Measurements from ENCODE around the gene SHANK2. TPM values are rescaled to one million over a fixed set of nuclear protein-coding genes. Genes with fewer than 3 reads are reported as not detected.

The SHANK2 gene
- total and polyA plus RNA-seq, 2 experiments from 2014 or later = 0.83 TPM; not detected in 1

GRCh38 chr11:71240061-71240690 is 12.2 kb downstream of the SHANK2 start:
- no peaks in the 10 kb centered on the region for H3K27me3 ChIP-seq
- no peak overlapping the region for H3K27ac ChIP-seq
- DNase-seq (ENCODE audit: low read depth in 1 of 2, low spot score in 1 of 2) = no peak
- no peaks in the 10 kb centered on the region for H3K36me3 ChIP-seq
- no peaks in the 10 kb centered on the region for H3K4me1 ChIP-seq (ENCODE audit: low read depth)
- no peak for TF ChIP-seq CTCF (IDR thresholded peaks at IDR 0.05; ENCODE audit: low read depth, low read length)
- no peaks in the 10 kb centered on the region for H3K9me3 ChIP-seq (ENCODE audit: low read depth)
- no peak overlapping the region for H3K4me3 ChIP-seq

- H3K4me1 ChIP-seq (ENCODE audit: low read depth) = no peaks in the 10 kb centered on the region
- DNase-seq (ENCODE audit: low read depth in 1 of 2, low spot score in 1 of 2) = no peak
Observed at GRCh38 chr11:71239581-71239980, 12.8 kb downstream of the SHANK2 start.

GRCh38 chr11:71238941-71239340 is 13.4 kb downstream of the SHANK2 start:
- H3K27ac ChIP-seq = no peak overlapping the region
- no peaks in the 10 kb centered on the region for H3K36me3 ChIP-seq
- H3K9me3 ChIP-seq (ENCODE audit: low read depth) = no peaks in the 10 kb centered on the region
- H3K27me3 ChIP-seq = no peaks in the 10 kb centered on the region
- no peaks in the 10 kb centered on the region for H3K4me1 ChIP-seq (ENCODE audit: low read depth)
- no peak overlapping the region for H3K4me3 ChIP-seq
- no peak for TF ChIP-seq CTCF (IDR thresholded peaks at IDR 0.05; ENCODE audit: low read depth, low read length)
- no peak for DNase-seq (ENCODE audit: low read depth in 1 of 2, low spot score in 1 of 2)

More at GRCh38 chr11:71239581-71239980, 12.8 kb downstream of the SHANK2 start:
- H3K27ac ChIP-seq = no peak overlapping the region
- H3K36me3 ChIP-seq = no peaks in the 10 kb centered on the region
- no peak overlapping the region for H3K4me3 ChIP-seq
- H3K27me3 ChIP-seq = no peaks in the 10 kb centered on the region
- no peak for TF ChIP-seq CTCF (IDR thresholded peaks at IDR 0.05; ENCODE audit: low read depth, low read length)
- no peaks in the 10 kb centered on the region for H3K9me3 ChIP-seq (ENCODE audit: low read depth)

GRCh38 chr11:71238285-71238875 is 14.0 kb downstream of the SHANK2 start:
- no peak for TF ChIP-seq CTCF (IDR thresholded peaks at IDR 0.05; ENCODE audit: low read depth, low read length)
- Histone ChIP-seq H3K36me3 (no peaks in the 10 kb centered on the region), H3K4me3 (no peak overlapping the region), H3K27me3 (no peaks in the 10 kb centered on the region), H3K27ac (no peak overlapping the region), H3K4me1 (ENCODE audit: low read depth) (no peaks in the 10 kb centered on the region), H3K9me3 (ENCODE audit: low read depth) (no peaks in the 10 kb centered on the region)
- DNase-seq (ENCODE audit: low read depth in 1 of 2, low spot score in 1 of 2) = no peak

GRCh38 chr11:71237853-71238252 is 14.5 kb downstream of the SHANK2 start:
- Histone ChIP-seq H3K36me3 (no peaks in the 10 kb centered on the region), H3K9me3 (ENCODE audit: low read depth) (no peaks in the 10 kb centered on the region), H3K4me1 (ENCODE audit: low read depth) (no peaks in the 10 kb centered on the region), H3K27me3 (no peaks in the 10 kb centered on the region), H3K4me3 (no peak overlapping the region), H3K27ac (no peak overlapping the region)
- DNase-seq (ENCODE audit: low read depth in 1 of 2, low spot score in 1 of 2) = no peak
- no peak for TF ChIP-seq CTCF (IDR thresholded peaks at IDR 0.05; ENCODE audit: low read depth, low read length)
